Ovary (tissue), 9 donors: Measurements from ENCODE around the gene SMURF1. TPM values are rescaled to one million over a fixed set of nuclear protein-coding genes. Genes with fewer than 3 reads are reported as not detected.

Experiments
- DNase-seq, 5 donors: peaks; one replicate each; pipeline ENCODE4 v3.0.0-alpha.2; 2019 to 2020
- H3K27ac ChIP-seq, 2 donors: fragments of 200-600 bp; one replicate each; pipeline versions ENCODE4 v1.5.1 to v1.8.0; 2019 to 2022
- H3K27me3 ChIP-seq: fragments of 200-600 bp; one replicate; pipeline ENCODE4 v1.8.0; 2022
- H3K36me3 ChIP-seq: fragments of 200-600 bp; sonication (generic); one replicate; pipeline ENCODE4 v1.5.1; 2019
- H3K4me1 ChIP-seq: one replicate; pipeline ENCODE4 v1.8.1; 2013; ENCODE audit warnings: mild to moderate bottlenecking, moderate library complexity; ENCODE audit not compliant: insufficient read depth
- H3K4me3 ChIP-seq: fragments of 200-600 bp; sonication (generic); one replicate; pipeline ENCODE4 v1.5.1; 2017
- H3K9me3 ChIP-seq, 2 donors: fragments of 200-600 bp in 1 of 2; sonication (generic) in 1 of 2; one replicate each; pipeline versions ENCODE4 v1.5.1 to v1.8.1; 2013 to 2019; ENCODE audit warnings: mild to moderate bottlenecking in 1 of 2, moderate library complexity in 1 of 2
- EP300 ChIP-seq: sonication (generic); formaldehyde crosslinking; IDR thresholded peaks from one replicate; pipeline ENCODE4 v1.6.1; 2017; ENCODE audit warnings: antibody characterized with exemption
- POLR2A ChIP-seq: fragments of 450-650 bp; IDR thresholded peaks from one replicate; pipeline ENCODE4 v1.6.1; 2017; ENCODE audit warnings: antibody characterized with exemption, mild to moderate bottlenecking, moderate library complexity
- WGBS, 3 donors: extraction: QIAGEN DNeasy Blood & Tissue Kit in 1 of 3; methylation state at CpG; one replicate each; pipeline versions ENCODE4 v1.1.5 to v1.1.7; 2013 to 2017; 5-methylcytosine and 5-hydroxymethylcytosine counted together
- intact Hi-C, 4 donors: fragments of 100-400 bp; cut with DNase I; formaldehyde crosslinking; loops; one replicate each; pipeline versions ENCODE4 v1.11.0 to v1.15.1; 2022 to 2023
- polyA plus RNA-seq, 2 donors: library from polyadenylated mRNA; stranded (reverse); fragments of 200-250 nt in 1 of 2; fragments of 350-450 nt in 1 of 2; fragmentation: Illumina TruSeq in 1 of 2; extraction: RNeasy Lipid Tissue Mini Kit (QIAGEN cat#74804) in 1 of 2; gene quantifications; one replicate each; pipeline ENCODE4 v1.2.3, GENCODE V29; 2013 to 2014
- total RNA-seq, 7 donors: library from RNA; depleted of rRNA in 2 of 7; stranded (reverse); fragments of >200 nt in 2 of 7; fragmentation: NEBNext Ultra II Directional in 3 of 7; extraction: Animal tissue kit (Norgen Biotek cat#: 25700) in 3 of 7; gene quantifications; one replicate each; pipeline versions ENCODE4 v1.1.0 to v1.2.4, GENCODE V29; 2016 to 2023
- TF ChIP-seq, protein P1 (sequence below), 3 donors: fragments of 450-650 bp in 2 of 3; fragments of 200-600 bp in 1 of 3; IDR thresholded peaks; one replicate each; pipeline versions ENCODE4 v1.5.1 to v1.8.0; 2016 to 2022; ENCODE audit warnings: antibody characterized with exemption in 3 of 3, mild to moderate bottlenecking in 1 of 3
- donor health status: DM: no; HTN: no; CAD: no; lungs with moderate emphysema.
- donor health status: DM: no; HTN: no; CAD: no.
- donor health status: Bipolar disorder and iron deficiency.
- donor health status: DM: yes; HTN: yes; CAD: no.
- donor health status: DM: no; HTN: no; CAD: no.
- donor health status: DM: yes; HTN: yes; CAD: no.

The SMURF1 gene
- total and polyA plus RNA-seq, 9 donors, result 15.1 to 40.3 (median 27.2) TPM

DNA sequence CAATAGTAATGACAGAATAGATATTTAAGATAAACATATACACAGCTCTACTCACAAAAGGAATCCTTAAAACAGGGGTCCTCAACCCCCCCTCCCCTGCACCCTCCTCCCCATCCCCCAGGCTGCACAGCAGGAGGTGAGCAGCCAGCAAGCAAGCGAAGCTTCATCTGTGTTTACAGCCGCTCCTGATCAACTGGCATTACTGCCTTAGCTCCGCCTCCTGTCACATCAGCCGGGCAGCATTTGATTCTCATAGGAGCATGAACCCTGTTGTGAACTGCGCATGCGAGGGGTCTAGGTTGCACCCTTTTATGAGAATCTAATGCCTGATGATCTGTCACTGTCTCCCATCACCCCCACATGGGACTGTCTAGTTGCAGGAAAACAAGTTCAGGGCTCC lies 65.5 kb downstream of the SMURF1 start:
- WGBS, 3 donors, result 89 to 93% (median 91%) methylated on average over 6 of the region's 6 CpGs
- H3K9me3 ChIP-seq, result no peaks in the 10 kb centered on the region
- H3K4me1 ChIP-seq, result peaks cover 7% of the 10 kb centered on the region
- TF ChIP-seq POLR2A (no peak), EP300 (no peak)
- TF ChIP-seq, protein P1, sequence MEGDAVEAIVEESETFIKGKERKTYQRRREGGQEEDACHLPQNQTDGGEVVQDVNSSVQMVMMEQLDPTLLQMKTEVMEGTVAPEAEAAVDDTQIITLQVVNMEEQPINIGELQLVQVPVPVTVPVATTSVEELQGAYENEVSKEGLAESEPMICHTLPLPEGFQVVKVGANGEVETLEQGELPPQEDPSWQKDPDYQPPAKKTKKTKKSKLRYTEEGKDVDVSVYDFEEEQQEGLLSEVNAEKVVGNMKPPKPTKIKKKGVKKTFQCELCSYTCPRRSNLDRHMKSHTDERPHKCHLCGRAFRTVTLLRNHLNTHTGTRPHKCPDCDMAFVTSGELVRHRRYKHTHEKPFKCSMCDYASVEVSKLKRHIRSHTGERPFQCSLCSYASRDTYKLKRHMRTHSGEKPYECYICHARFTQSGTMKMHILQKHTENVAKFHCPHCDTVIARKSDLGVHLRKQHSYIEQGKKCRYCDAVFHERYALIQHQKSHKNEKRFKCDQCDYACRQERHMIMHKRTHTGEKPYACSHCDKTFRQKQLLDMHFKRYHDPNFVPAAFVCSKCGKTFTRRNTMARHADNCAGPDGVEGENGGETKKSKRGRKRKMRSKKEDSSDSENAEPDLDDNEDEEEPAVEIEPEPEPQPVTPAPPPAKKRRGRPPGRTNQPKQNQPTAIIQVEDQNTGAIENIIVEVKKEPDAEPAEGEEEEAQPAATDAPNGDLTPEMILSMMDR (IDR thresholded peaks at IDR 0.05), result no peak
- no peak overlapping the region for H3K27ac ChIP-seq
- intact Hi-C loops, result no loop called here
- no peaks in the 10 kb centered on the region for H3K36me3 ChIP-seq
- no peak for DNase-seq
- H3K4me3 ChIP-seq, result no peak overlapping the region
- no peaks in the 10 kb centered on the region for H3K27me3 ChIP-seq

DNA sequence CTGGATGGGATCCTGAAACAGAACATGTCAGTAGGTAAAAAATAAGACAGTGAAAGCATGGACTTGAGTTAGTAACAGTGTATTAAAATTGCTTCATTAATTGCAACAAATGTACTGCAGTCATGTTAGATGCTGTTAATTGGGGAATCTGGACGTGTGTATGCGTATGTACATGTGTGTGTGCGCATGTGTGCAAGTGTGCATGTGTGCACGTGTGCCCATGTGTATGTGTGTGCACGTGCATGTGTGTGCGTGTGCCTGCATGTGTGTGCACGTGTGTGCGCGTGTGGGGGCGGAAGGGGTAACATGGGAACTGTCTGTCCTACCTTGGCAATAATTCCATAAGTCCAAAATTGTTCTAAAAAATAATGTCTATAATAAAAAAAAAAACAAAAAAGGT lies 67.3 kb downstream of the SMURF1 start:
- Histone ChIP-seq H3K4me1 (peaks cover 7% of the 10 kb centered on the region), H3K9me3 (no peaks in the 10 kb centered on the region), H3K4me3 (no peak overlapping the region), H3K36me3 (no peaks in the 10 kb centered on the region), H3K27me3 (no peaks in the 10 kb centered on the region), H3K27ac (no peak overlapping the region)
- 88 to 91% (median 89%) methylated on average over 10 of the region's 10 CpGs for WGBS, 3 donors
- DNase-seq, result no peak
- TF ChIP-seq EP300 (no peak), POLR2A (no peak)
- TF ChIP-seq, protein P1 (IDR thresholded peaks at IDR 0.05), result no peak
- intact Hi-C loops, result no loop called here

- no peak for DNase-seq
- TF ChIP-seq, protein P1 (IDR thresholded peaks at IDR 0.05), result no peak
- TF ChIP-seq EP300 (no peak), POLR2A (no peak)
- 84 to 96% (median 90%) methylated on average over 2 of the region's 2 CpGs for WGBS, 3 donors
- peaks cover 5% of the 10 kb centered on the region for H3K4me1 ChIP-seq
- no peaks in the 10 kb centered on the region for H3K36me3 ChIP-seq
- no peaks in the 10 kb centered on the region for H3K27me3 ChIP-seq
- H3K27ac ChIP-seq, result no peak overlapping the region
- no peaks in the 10 kb centered on the region for H3K9me3 ChIP-seq
- H3K4me3 ChIP-seq, result no peak overlapping the region
- intact Hi-C loops, result no loop called here
These were observed 70.0 kb downstream of the SMURF1 start for GRCh38 chr7:99073839-99074446.

DNA sequence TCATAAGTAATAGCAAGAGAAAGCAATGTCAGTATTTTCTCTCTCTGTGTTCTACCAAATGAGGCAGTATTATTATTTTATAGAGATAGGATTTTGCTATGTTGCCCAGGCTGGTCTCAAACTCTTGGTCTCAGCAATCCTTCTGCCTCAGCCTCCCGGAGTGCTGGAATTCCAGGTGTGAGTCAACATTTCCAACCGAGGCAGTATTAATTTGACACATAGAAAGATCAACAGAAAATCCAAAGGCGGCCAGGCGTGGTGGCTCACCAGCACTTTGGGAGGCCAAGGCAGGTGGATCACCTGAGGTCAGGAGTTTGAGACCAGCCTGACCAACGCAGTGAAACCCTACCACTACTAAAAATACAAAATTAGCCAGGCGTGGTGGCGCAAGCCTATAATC lies 71.8 kb downstream of the SMURF1 start:
- intact Hi-C loops, result no loop called here
- 90 to 95% (median 94%) methylated on average over 7 of the region's 7 CpGs for WGBS, 3 donors
- Histone ChIP-seq H3K27me3 (no peaks in the 10 kb centered on the region), H3K9me3 (no peaks in the 10 kb centered on the region), H3K4me1 (peaks cover 7% of the 10 kb centered on the region), H3K27ac (no peak overlapping the region), H3K36me3 (no peaks in the 10 kb centered on the region), H3K4me3 (no peak overlapping the region)
- no peak for TF ChIP-seq EP300
- no peak for DNase-seq

DNA sequence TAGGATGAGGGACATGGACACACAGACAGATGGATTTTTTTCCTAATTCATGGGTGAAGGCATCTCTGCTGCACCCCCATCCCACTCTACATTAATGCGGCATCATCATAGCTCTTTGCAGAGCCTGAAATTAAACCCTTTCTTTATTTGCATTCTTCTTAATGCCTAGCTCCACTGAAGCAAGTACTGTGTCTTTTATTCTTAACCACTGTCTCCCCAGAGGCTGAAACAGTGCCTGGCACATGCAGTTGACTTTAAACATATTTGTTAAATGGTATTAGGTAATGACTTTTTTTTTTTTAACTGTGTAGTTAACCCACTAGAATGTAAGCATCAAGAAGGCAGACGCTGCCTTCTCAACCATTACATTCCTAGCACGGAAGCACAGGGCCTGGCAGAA lies 73.5 kb downstream of the SMURF1 start:
- 89 to 94% (median 94%) methylated on average over 3 of the region's 3 CpGs for WGBS, 3 donors
- TF ChIP-seq, protein P1 (IDR thresholded peaks at IDR 0.05), result no peak
- no peak for TF ChIP-seq POLR2A
- TF ChIP-seq EP300, result no peak
- DNase-seq, result no peak
- Histone ChIP-seq H3K36me3 (no peaks in the 10 kb centered on the region), H3K9me3 (no peaks in the 10 kb centered on the region), H3K4me1 (peaks cover 8% of the 10 kb centered on the region), H3K27ac (no peak overlapping the region), H3K4me3 (no peak overlapping the region), H3K27me3 (no peaks in the 10 kb centered on the region)
- intact Hi-C loops, result no loop called here
